Activated naive CD4-positive, alpha-beta T cell (primary cell): ENCODE data around the gene PTPN12.
"Not testable (repeated sequence)": the region's sequence is repeated elsewhere in the genome, so short reads cannot be mapped to it uniquely, and the experiment has no call there.

ENCODE experiments used
- DNase-seq, 4 experiments: peaks; one replicate each; lab custom pipeline; 2025; lab: John Stamatoyannopoulos, UW

PTPN12 gene

GRCh38 chr7:77537136-77537777, at the start of gene PTPN12:
Gene PTPN12, plus strand, starts transcription at chr7:77537295. Its CDS starts 252 bp downstream, at chr7:77537547.
- DNase-seq: peak in 1 of 4 experiments; percentile 41

GRCh38 chr7:77488986-77489385, 48.1 kb upstream of the PTPN12 start:
- no peak for DNase-seq

- DNase-seq: no peak
Measured at GRCh38 chr7:77497079-77497478, 40.0 kb upstream of the PTPN12 start.

GRCh38 chr7:77498659-77499379, 38.3 kb upstream of the PTPN12 start:
- DNase-seq: no peak

GRCh38 chr7:77501192-77501515, 35.9 kb upstream of the PTPN12 start:
- no peak for DNase-seq

GRCh38 chr7:77504951-77505350, 32.1 kb upstream of the PTPN12 start:
- DNase-seq: no peak

- no peak for DNase-seq
Measured at GRCh38 chr7:77506899-77507298, 30.2 kb upstream of the PTPN12 start.

- DNase-seq: not testable (repeated sequence)
Measured at GRCh38 chr7:77513002-77513670, 24.0 kb upstream of the PTPN12 start.

- no peak for DNase-seq
Measured at GRCh38 chr7:77516085-77516484, 21.0 kb upstream of the PTPN12 start.

- DNase-seq: no peak
Measured at GRCh38 chr7:77520261-77520660, 16.8 kb upstream of the PTPN12 start.

- not testable (repeated sequence) for DNase-seq
Measured at GRCh38 chr7:77521537-77521936, 15.6 kb upstream of the PTPN12 start.

GRCh38 chr7:77524731-77525130, 12.4 kb upstream of the PTPN12 start:
- no peak for DNase-seq

GRCh38 chr7:77525231-77525630, 11.9 kb upstream of the PTPN12 start:
- no peak for DNase-seq

GRCh38 chr7:77528368-77528767, 8.7 kb upstream of the PTPN12 start:
- no peak for DNase-seq

- DNase-seq: no peak
Measured at GRCh38 chr7:77529279-77529678, 7.8 kb upstream of the PTPN12 start.

GRCh38 chr7:77531038-77531437, 6.1 kb upstream of the PTPN12 start:
- no peak for DNase-seq

GRCh38 chr7:77532247-77532646, 4.8 kb upstream of the PTPN12 start:
- DNase-seq: no peak

GRCh38 chr7:77532732-77533131, 4.4 kb upstream of the PTPN12 start:
- DNase-seq: not testable (repeated sequence)

GRCh38 chr7:77534046-77534445, 3.0 kb upstream of the PTPN12 start:
- not testable (repeated sequence) for DNase-seq

GRCh38 chr7:77536017-77536412, 1.1 kb upstream of the PTPN12 start:
- no peak for DNase-seq

GRCh38 chr7:77536413-77537135, 521 bp upstream of the PTPN12 start:
- peak; percentile 88 to 97 (median 92) for DNase-seq

GRCh38 chr7:77537778-77538280, 734 bp downstream of the PTPN12 start:
- DNase-seq: peak in 1 of 4 experiments; percentile 30
